Esophagus squamous epithelium (tissue), 4 donors: ENCODE data around the gene TMEM167A.

ENCODE experiments used
- CTCF ChIP-seq, 6 experiments: fragments of 450-650 bp in 4 of 6; fragments of 200-600 bp in 2 of 6; sonication (generic) in 2 of 6; IDR thresholded peaks; one replicate each; pipeline ENCODE4 v1.5.1; 2016 to 2019; ENCODE audit warnings: antibody characterized with exemption in 6 of 6, mild to moderate bottlenecking in 4 of 6, moderate library complexity in 4 of 6
- POLR2A ChIP-seq, 4 donors: fragments of 450-650 bp; IDR thresholded peaks; one replicate each; pipeline ENCODE4 v1.6.1; 2017; ENCODE audit warnings: antibody characterized with exemption in 4 of 4, mild to moderate bottlenecking in 4 of 4, moderate library complexity in 3 of 4

- TF ChIP-seq POLR2A (IDR thresholded peaks at IDR 0.05) (no peak), CTCF (IDR thresholded peaks at IDR 0.05) (no peak)
Observed at GRCh38 chr5:83066548-83067110, 10.6 kb downstream of the TMEM167A start.
